Ovary (tissue), 10 donors: ENCODE measurements around the gene GNAT2. TPM values are rescaled to one million over a fixed set of nuclear protein-coding genes. Genes with fewer than 3 reads are reported as not detected.
A peak's percentile ranks its signal among the peaks of the same experiment; 100 is the strongest.

Experiments
- DNase-seq, 5 donors: peaks; one replicate each; pipeline ENCODE4 v3.0.0-alpha.2; 2019 to 2020
- H3K27ac ChIP-seq, 2 donors: fragments of 200-600 bp; one replicate each; pipeline versions ENCODE4 v1.5.1 to v1.8.0; 2019 to 2022
- H3K27me3 ChIP-seq: fragments of 200-600 bp; one replicate; pipeline ENCODE4 v1.8.0; 2022
- H3K36me3 ChIP-seq: fragments of 200-600 bp; sonication (generic); one replicate; pipeline ENCODE4 v1.5.1; 2019
- H3K4me1 ChIP-seq: one replicate; pipeline ENCODE4 v1.8.1; 2013; ENCODE audit warnings: mild to moderate bottlenecking, moderate library complexity; ENCODE audit not compliant: insufficient read depth
- H3K4me3 ChIP-seq: fragments of 200-600 bp; sonication (generic); one replicate; pipeline ENCODE4 v1.5.1; 2017
- H3K9me3 ChIP-seq, 2 donors: fragments of 200-600 bp in 1 of 2; sonication (generic) in 1 of 2; one replicate each; pipeline versions ENCODE4 v1.5.1 to v1.8.1; 2013 to 2019; ENCODE audit warnings: mild to moderate bottlenecking in 1 of 2, moderate library complexity in 1 of 2
- CTCF ChIP-seq, 3 donors: fragments of 450-650 bp in 2 of 3; fragments of 200-600 bp in 1 of 3; IDR thresholded peaks; one replicate each; pipeline versions ENCODE4 v1.5.1 to v1.8.0; 2016 to 2022; ENCODE audit warnings: antibody characterized with exemption in 3 of 3, mild to moderate bottlenecking in 1 of 3
- EP300 ChIP-seq: sonication (generic); formaldehyde crosslinking; IDR thresholded peaks from one replicate; pipeline ENCODE4 v1.6.1; 2017; ENCODE audit warnings: antibody characterized with exemption
- POLR2A ChIP-seq: fragments of 450-650 bp; IDR thresholded peaks from one replicate; pipeline ENCODE4 v1.6.1; 2017; ENCODE audit warnings: antibody characterized with exemption, mild to moderate bottlenecking, moderate library complexity
- WGBS, 3 donors: extraction: QIAGEN DNeasy Blood & Tissue Kit in 1 of 3; methylation state at CpG; one replicate each; pipeline versions ENCODE4 v1.1.5 to v1.1.7; 2013 to 2017; 5-methylcytosine and 5-hydroxymethylcytosine counted together
- intact Hi-C, 4 donors: fragments of 100-400 bp; cut with DNase I; formaldehyde crosslinking; loops; one replicate each; pipeline versions ENCODE4 v1.11.0 to v1.15.1; 2022 to 2023
- long read RNA-seq, 3 donors: library from polyadenylated mRNA in 2 of 3; unstranded in 2 of 3; transcript quantifications; one replicate each; pipeline ENCODE4 v2.0.0 and lab custom pipeline, GENCODE V29; 2021 to 2026
- polyA plus RNA-seq, 2 donors: library from polyadenylated mRNA; stranded (reverse); fragments of 200-250 nt in 1 of 2; fragments of 350-450 nt in 1 of 2; fragmentation: Illumina TruSeq in 1 of 2; extraction: RNeasy Lipid Tissue Mini Kit (QIAGEN cat#74804) in 1 of 2; gene quantifications; one replicate each; pipeline ENCODE4 v1.2.3, GENCODE V29; 2013 to 2014
- total RNA-seq, 7 donors: library from RNA; depleted of rRNA in 2 of 7; stranded (reverse); fragments of >200 nt in 2 of 7; fragmentation: NEBNext Ultra II Directional in 3 of 7; extraction: Animal tissue kit (Norgen Biotek cat#: 25700) in 3 of 7; gene quantifications; one replicate each; pipeline versions ENCODE4 v1.1.0 to v1.2.4, GENCODE V29; 2016 to 2023
- donor health status: DM: no; HTN: no; CAD: no; lungs with moderate emphysema.
- donor health status: DM: no; HTN: no; CAD: no.
- donor health status: Bipolar disorder and iron deficiency.
- donor health status: DM: yes; HTN: yes; CAD: no.
- donor health status: DM: no; HTN: no; CAD: no.
- donor health status: DM: yes; HTN: yes; CAD: no.

Gene GNAT2
- total RNA-seq, result not detected
- polyA plus RNA-seq, result not detected
- long read RNA-seq, donor 1, partial matches to known transcripts, result 0 of 1 reads
- long read RNA-seq, donor 1, other reads (novel, unspliced or antisense), result 1 of 1 reads
- long read RNA-seq, donor 2, partial matches to known transcripts, result 0 of 1 reads
- long read RNA-seq, donor 2, other reads (novel, unspliced or antisense), result 0 of 1 reads
- long read RNA-seq, donor 3, partial matches to known transcripts, result 0 of 1 reads
- long read RNA-seq, donor 3, other reads (novel, unspliced or antisense), result 1 of 1 reads

GRCh38 chr1:109619576-109620400 is at the start of gene GNAT2, which contains the start of gene AMPD2:
GNAT2 (minus strand) TSS chr1:109619616; CDS start chr1:109612870, 6,746 bp downstream.
AMPD2 (plus strand) TSS chr1:109619837; CDS start chr1:109621176, 1,339 bp downstream.
- peak; percentile 75 to 87 (median 85) for DNase-seq
- peak within 1 kb of the TSS; percentile 48 to 84 for H3K27ac ChIP-seq
- H3K27me3 ChIP-seq, result no peaks in the 10 kb centered on the region
- no peaks in the 10 kb centered on the region for H3K9me3 ChIP-seq
- WGBS, 3 donors, result 0 to 1% (median 1%) methylated on average over 32 to 47 of the region's 47 CpGs
- peaks cover 8% of the 10 kb centered on the region for H3K4me1 ChIP-seq
- TF ChIP-seq CTCF (IDR thresholded peaks at IDR 0.05) (no peak), EP300 (no peak), POLR2A (peak; percentile 9)
- H3K36me3 ChIP-seq, result no peaks in the 10 kb centered on the region
- peak within 1 kb of the TSS; percentile 59 for H3K4me3 ChIP-seq
- intact Hi-C loops, result no loop called here

- Histone ChIP-seq H3K9me3 (no peaks in the 10 kb centered on the region), H3K27me3 (no peaks in the 10 kb centered on the region), H3K27ac (peak overlapping the region; percentile 16 to 54), H3K4me1 (peaks cover 5% of the 10 kb centered on the region), H3K4me3 (peak overlapping the region; percentile 49), H3K36me3 (no peaks in the 10 kb centered on the region)
- WGBS, 3 donors, result 3 to 8% (median 6%) methylated on average over 12 to 26 of the region's 26 CpGs
- DNase-seq, result peak in 2 of 5 donors; percentile 29 to 39
- TF ChIP-seq EP300 (no peak), POLR2A (no peak), CTCF (IDR thresholded peaks at IDR 0.05) (no peak)
- intact Hi-C loops, result loop anchor here in 1 of 4 donors (5.0 kb wide), 2 partner anchors 44 to 89 kb away; partner anchors contain the start of gene GSTM5
Measured at GRCh38 chr1:109668123-109668775, 48.8 kb upstream of the GNAT2 start.

GRCh38 chr1:109667452-109668122 is 48.2 kb upstream of the GNAT2 start, which contains the start of gene GSTM2:
GSTM2 (plus strand) TSS chr1:109668057; CDS start chr1:109668116, 59 bp downstream.
- H3K4me1 ChIP-seq, result peaks cover 5% of the 10 kb centered on the region
- H3K27ac ChIP-seq, result peak within 1 kb of the TSS; percentile 16 to 54
- H3K27me3 ChIP-seq, result no peaks in the 10 kb centered on the region
- H3K9me3 ChIP-seq, result no peaks in the 10 kb centered on the region
- peak within 1 kb of the TSS; percentile 49 for H3K4me3 ChIP-seq
- TF ChIP-seq EP300 (no peak), POLR2A (peak; percentile 16)
- 4 to 5% (median 5%) methylated on average over 22 of the region's 22 CpGs for WGBS, 3 donors
- no peaks in the 10 kb centered on the region for H3K36me3 ChIP-seq
- peak; percentile 93 to 96 (median 95) for DNase-seq
- intact Hi-C loops, result loop anchor here in 1 of 4 donors (5.0 kb wide), 2 partner anchors 45 to 90 kb away; partner anchors contain the start of gene GSTM5

- Histone ChIP-seq H3K4me3 (no peak overlapping the region), H3K9me3 (no peaks in the 10 kb centered on the region), H3K27me3 (no peaks in the 10 kb centered on the region), H3K4me1 (peaks cover 9% of the 10 kb centered on the region), H3K27ac (no peak overlapping the region), H3K36me3 (no peaks in the 10 kb centered on the region)
- intact Hi-C loops, result loop anchor here in 1 of 4 donors (5.0 kb wide), 3 partner anchors 48 to 323 kb away; partner anchors contain the start of gene GSTM5
- DNase-seq, result no peak
- 83 to 97% (median 85%) methylated on average over 1 of the region's 1 CpG for WGBS, 3 donors
- no peak for TF ChIP-seq POLR2A
- no peak for TF ChIP-seq EP300
- no peak for TF ChIP-seq CTCF (IDR thresholded peaks at IDR 0.05)
Measured at GRCh38 chr1:109664671-109665070, 45.3 kb upstream of the GNAT2 start.
